ENCODE results near the gene KRT8. TPM values are rescaled to one million over a fixed set of nuclear protein-coding genes. Genes with fewer than 3 reads are reported as not detected.

KRT8 gene
- total and polyA plus RNA-seq, 2 of the 13 experiments (the other 11 are each of a cell fraction or from before 2014, with no cell fraction given) = 498 to 718 TPM

DNA sequence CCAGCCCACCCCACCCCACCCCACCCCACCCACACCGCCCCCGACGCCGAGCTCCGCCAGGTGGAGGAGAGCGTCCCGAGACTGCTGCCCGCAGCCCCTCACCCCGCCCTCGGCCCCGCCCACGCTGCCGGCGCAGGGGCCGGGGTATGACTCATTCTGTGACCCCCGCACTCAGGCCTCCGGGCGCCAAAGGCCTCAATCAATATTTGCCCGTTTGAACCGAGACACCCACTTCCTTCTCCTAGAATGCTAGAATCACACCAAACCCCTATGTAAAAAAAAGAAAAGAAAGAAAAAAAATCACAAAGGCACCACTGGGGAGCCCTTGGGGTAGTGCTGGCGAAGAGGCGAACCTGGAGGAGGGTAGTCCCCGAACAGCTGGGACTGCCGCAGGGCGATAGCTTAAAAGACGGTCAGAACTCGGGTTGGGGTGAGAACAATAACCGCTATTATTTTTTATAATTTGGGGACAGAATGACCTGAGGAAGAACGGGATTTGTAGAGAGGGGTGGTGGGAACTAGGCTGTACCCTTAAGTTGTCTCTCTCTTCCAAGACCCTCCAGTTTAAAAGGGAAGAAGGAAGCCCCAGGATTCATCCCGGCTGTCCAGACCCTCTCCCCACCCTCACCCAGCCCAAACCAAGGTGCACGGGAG lies 894 bp downstream of the KRT8 start (continued):
- TF ChIP-seq, protein P1, sequence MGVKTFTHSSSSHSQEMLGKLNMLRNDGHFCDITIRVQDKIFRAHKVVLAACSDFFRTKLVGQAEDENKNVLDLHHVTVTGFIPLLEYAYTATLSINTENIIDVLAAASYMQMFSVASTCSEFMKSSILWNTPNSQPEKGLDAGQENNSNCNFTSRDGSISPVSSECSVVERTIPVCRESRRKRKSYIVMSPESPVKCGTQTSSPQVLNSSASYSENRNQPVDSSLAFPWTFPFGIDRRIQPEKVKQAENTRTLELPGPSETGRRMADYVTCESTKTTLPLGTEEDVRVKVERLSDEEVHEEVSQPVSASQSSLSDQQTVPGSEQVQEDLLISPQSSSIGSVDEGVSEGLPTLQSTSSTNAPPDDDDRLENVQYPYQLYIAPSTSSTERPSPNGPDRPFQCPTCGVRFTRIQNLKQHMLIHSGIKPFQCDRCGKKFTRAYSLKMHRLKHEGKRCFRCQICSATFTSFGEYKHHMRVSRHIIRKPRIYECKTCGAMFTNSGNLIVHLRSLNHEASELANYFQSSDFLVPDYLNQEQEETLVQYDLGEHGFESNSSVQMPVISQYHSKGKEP (CRISPR knock-in tag; IDR thresholded peaks at IDR 0.05) = no peak
- TF ChIP-seq ZNF605 (CRISPR knock-in tag; IDR thresholded peaks at IDR 0.05) (no peak; the same call in 1 of the 2 replicates), ZNF567 (CRISPR knock-in tag; IDR thresholded peaks at IDR 0.05; ENCODE audit: borderline replicate concordance) (no peak), PCBP1 (IDR thresholded peaks at IDR 0.05; ENCODE audit: borderline replicate concordance, low read depth, low read length) (no peak), ISL2 (CRISPR knock-in tag; IDR thresholded peaks at IDR 0.05) (peak; percentile 73), GTF2F1 (IDR thresholded peaks at IDR 0.05; ENCODE audit: low read length) (no peak), AKAP8 (CRISPR knock-in tag; IDR thresholded peaks at IDR 0.05) (0 out of 2 replicates have a peak, but pooled peaks have one; percentile 29), REPIN1 (CRISPR knock-in tag; IDR thresholded peaks at IDR 0.05; ENCODE audit: borderline replicate concordance, low read depth) (no peak), HNF4A (CRISPR knock-in tag; IDR thresholded peaks at IDR 0.05) (peak; percentile 73), ZNF430 (CRISPR knock-in tag; IDR thresholded peaks at IDR 0.05) (peak; percentile 10; the same call in 1 of the 2 replicates), SIN3B (IDR thresholded peaks at IDR 0.05; ENCODE audit: low read length) (no peak), NAIF1 (CRISPR knock-in tag; IDR thresholded peaks at IDR 0.05; ENCODE audit: borderline replicate concordance) (peak; percentile 68; the same call in 1 of the 2 replicates), XBP1 (CRISPR knock-in tag; IDR thresholded peaks at IDR 0.05) (no peak), RBAK (CRISPR knock-in tag; IDR thresholded peaks at IDR 0.05) (no peak), ARID5B (CRISPR knock-in tag; IDR thresholded peaks at IDR 0.05) (peak; percentile 72), FOXP4 (CRISPR knock-in tag; IDR thresholded peaks at IDR 0.05) (peak; percentile 66; the same call in 1 of the 2 replicates), ZNF670 (CRISPR knock-in tag; IDR thresholded peaks at IDR 0.05; ENCODE audit: borderline replicate concordance) (peak; percentile 10; the same call in 1 of the 2 replicates), ZNF333 (CRISPR knock-in tag; IDR thresholded peaks at IDR 0.05; ENCODE audit: borderline replicate concordance) (no peak), MTF1 (CRISPR knock-in tag; IDR thresholded peaks at IDR 0.05) (0 out of 2 replicates have a peak, but pooled peaks have one; percentile 29), NONO (IDR thresholded peaks at IDR 0.05) (no peak), NONO (CRISPR knock-in tag; conservative IDR thresholded peaks at IDR 0.05) (peak; percentile 45; the same call in 1 of the 2 replicates)
- TF ChIP-seq, protein P2, sequence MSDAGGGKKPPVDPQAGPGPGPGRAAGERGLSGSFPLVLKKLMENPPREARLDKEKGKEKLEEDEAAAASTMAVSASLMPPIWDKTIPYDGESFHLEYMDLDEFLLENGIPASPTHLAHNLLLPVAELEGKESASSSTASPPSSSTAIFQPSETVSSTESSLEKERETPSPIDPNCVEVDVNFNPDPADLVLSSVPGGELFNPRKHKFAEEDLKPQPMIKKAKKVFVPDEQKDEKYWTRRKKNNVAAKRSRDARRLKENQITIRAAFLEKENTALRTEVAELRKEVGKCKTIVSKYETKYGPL (CRISPR knock-in tag; IDR thresholded peaks at IDR 0.05) = no peak; the same call in 1 of the 2 replicates
